Stimulated activated CD8-positive, alpha-beta memory T cell treated with anti-CD3 and anti-CD28 coated beads, Interleukin-12 subunit alpha, Interleukin-12 subunit beta, amount 100 ng/mL, for 4 hours (primary cell): Measurements from ENCODE around the gene PI4KA.
"Not testable (repeated sequence)": the region's sequence is repeated elsewhere in the genome, so short reads cannot be mapped to it uniquely, and the experiment has no call there.

Experiments used
- DNase-seq: peaks from one replicate; pipeline ENCODE4 v3.0.0-alpha.2; 2020; ENCODE audit warnings: low read depth

PI4KA gene

DNA sequence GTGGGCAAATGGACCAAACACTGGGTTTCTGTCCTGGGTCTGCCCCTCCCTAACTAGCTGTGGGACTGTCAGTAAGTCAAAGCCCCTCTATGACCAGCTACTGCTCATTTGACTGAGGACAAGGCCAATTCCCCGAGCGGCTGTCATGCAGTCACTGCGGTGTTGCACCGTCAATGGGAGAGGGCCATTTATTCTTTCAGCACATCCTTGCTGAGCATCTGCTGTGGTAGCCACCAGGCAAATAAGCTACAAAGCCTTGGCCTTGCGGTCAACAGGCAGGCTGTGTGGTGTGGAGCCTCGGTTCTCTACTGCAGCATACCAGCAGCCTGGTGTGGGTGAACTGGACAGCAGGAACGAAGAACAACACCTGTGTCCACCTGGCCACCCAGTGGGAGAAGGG lies 110.5 kb downstream of the PI4KA start:
- no peak for DNase-seq

- DNase-seq = no peak
Observed at GRCh38 chr22:20747223-20747622, 111.4 kb downstream of the PI4KA start.

GRCh38 chr22:20746431-20747189 lies 112.0 kb downstream of the PI4KA start:
- no peak for DNase-seq

- DNase-seq = no peak
Observed at GRCh38 chr22:20745119-20745518, 113.5 kb downstream of the PI4KA start.

DNA sequence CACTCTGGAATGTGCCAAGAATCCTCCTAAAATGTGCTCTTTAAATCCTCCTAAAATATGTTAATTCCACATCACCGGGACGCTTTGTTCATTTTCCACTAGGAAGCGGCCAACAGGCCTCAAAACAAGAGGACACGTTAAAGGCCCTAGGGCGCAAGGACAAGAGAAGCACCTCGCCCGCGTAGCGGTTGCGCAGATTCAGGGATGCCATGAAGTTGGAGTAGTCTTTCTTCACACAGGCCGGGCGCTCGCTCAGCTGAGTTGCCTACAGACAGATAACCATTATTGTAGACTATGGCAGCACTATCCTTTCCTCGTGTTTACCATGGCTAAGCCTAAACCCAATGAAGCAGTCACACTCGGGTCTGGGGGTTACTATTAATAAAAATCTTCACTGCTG lies 114.2 kb downstream of the PI4KA start:
- DNase-seq = no peak

DNA sequence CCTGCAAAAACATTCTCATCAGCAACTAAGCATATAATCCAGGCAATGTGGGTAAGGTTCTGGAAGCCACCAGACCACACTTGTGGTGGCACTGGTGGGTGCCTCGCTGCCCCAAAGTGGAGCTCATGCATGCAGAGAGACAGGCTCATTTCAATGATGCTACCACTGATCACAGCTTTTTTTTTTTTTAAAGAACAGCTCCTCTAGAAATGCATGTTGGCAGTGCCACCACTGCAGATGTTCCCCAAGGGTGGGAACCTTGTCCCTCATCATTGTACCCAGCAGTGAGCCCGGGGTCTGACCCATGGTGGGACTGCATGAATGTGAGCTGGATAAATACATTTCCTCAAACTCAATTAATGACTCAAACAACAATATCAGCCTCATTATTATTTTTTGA lies 115.8 kb downstream of the PI4KA start:
- no peak for DNase-seq

DNA sequence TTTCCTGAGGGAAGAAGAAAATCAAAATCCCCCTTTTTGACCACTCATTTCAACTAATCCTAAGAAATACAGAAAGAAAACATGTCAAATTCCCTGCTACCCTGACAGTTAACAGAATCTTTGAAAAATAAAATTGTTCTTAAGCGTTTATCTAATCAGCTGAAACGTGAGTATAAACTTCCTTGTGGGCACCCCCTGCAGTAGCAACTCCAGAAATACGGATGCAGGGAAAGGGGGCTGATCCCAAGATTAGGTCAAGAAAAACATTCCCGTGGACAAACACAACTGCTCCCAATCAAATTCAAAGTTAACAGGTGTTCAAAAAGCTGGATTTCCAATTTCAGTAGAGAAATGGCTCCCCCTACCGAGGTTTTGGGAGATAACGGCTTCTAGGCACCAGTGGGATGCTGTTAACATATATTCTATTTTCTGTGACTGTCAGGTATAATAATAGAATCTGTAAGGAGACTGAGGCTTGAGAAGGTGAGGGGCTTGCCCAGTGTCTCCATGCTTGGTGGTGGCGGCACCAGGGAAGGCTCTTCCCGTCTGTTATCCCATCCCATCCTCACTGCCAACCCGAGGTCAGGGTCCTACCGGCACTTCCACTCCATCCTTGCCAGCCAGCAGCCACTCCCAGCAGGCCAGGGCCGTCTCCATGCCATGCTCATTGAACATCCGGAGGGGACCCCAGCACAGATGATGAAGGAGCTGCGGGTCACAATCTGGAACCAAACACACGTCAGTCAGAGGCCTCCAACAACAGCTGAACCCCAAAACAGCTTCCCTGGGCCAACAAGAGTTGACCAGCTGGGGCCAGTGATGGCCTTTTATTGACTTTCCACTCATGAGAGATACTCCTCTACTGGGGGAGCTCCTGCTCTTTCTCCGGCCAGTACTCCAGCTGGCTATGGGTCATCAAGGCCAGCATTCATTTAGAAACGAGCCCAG lies 116.7 kb downstream of the PI4KA start:
- DNase-seq = no peak

GRCh38 chr22:20741008-20741633 lies 117.5 kb downstream of the PI4KA start:
- no peak for DNase-seq

DNA sequence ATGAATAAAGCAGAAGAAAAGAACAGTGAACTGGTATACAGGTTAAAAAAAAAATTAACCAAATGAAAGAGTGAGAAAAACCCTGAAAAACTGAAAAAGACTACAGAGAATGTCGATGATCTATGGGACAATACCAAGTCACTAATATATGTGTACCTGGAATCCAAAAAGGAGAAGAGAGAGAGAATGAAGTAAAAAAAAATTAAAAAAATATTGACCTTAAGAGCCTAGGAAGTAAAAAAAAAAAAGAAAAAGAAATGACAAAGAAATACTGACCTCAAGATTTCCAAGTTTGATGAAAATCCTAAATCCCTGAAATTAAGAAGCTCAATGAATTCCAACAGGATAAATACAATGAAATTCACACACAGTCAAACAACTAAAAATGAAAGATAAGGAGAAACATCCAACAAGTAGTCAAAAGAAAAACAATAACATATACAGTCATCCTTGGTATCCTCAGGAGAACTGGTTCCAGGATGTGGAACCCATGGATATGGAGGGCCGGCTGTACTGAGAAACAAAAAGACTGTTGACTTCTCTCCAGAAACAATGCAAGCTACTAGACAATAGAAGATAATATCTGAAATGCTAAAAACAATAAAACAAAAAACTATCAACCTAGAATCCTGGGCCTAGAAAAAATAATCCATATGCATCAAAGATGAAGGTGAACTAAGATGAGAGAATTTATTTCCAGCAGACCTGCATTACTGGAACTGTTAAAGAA lies 118.2 kb downstream of the PI4KA start:
- DNase-seq = no peak

DNA sequence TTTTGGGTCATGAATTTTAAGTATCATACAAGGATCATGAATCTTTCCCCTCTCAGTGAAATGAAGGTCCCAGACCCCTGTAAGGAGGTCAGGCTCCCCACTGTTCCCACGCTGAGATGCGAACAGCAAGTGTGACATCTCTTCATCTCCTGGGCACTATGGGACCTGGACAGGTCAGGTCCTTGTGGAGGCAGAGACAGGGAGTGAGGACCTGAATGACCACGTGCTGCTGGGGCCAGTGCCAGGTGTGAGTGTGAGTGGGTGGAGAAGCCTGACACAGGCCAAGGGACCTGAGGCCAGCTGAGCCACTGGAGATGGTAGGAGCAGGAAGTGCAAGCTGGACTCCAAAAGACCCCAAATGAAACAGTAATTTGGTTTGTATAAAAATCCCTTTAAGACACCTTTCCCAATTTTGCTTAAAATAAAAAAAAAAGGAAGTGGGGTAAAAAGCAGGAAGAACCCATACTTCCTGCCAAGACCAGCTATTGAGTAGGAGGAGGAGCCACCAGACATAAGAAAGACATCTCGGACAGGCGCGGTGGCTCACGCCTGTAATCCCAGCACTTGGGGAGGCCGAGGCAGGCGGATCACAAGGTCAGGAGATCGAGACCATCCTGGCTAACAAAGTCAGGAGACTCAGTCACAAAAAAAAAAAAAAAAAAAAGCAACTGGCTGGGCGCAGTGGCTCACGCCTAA lies 120.1 kb downstream of the PI4KA start:
- no peak for DNase-seq

- not testable (repeated sequence) for DNase-seq
Observed at GRCh38 chr22:20736891-20737290, 121.7 kb downstream of the PI4KA start.

- not testable (repeated sequence) for DNase-seq
Observed at GRCh38 chr22:20735356-20736162, 123.1 kb downstream of the PI4KA start.

GRCh38 chr22:20732431-20732830 lies 126.2 kb downstream of the PI4KA start:
- DNase-seq = not testable (repeated sequence)

GRCh38 chr22:20729194-20729593 lies 129.4 kb downstream of the PI4KA start:
- no peak for DNase-seq

DNA sequence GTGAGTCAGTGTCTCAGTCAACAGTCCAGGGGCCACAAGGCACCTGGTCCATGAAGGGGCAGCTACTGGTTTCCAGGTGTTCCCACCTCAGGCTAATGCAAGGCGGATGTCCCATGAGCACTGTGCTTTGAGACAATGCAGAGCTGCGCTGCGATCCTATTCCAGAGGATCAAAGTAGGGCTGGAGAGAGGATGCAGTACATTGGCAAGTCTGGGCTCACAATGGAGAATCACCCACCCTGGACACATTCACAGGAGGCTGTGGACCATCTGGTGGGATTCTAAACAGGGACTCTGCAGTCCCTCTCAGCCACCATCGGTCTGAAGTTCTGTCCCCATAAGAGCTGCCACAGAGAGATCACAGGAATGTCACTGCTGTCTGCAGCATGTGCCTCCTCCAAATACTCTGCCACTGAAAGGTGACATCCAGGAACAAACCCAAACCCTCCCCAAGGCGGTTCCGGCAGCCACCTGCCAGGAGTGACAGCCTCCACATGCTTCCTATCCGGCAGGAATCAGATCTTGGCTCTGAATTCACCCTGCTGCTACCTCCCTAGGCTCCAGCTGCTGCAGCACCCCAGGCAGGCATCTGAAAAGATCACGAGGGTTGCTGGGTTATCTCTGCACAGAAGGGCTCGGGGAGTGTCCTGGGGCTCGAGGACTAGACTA lies 130.0 kb downstream of the PI4KA start:
- no peak for DNase-seq

GRCh38 chr22:20727118-20728015 lies 131.2 kb downstream of the PI4KA start:
- DNase-seq = no peak

- no peak for DNase-seq
Observed at GRCh38 chr22:20725987-20726558, 132.5 kb downstream of the PI4KA start.

- no peak for DNase-seq
Observed at GRCh38 chr22:20724676-20725454, 133.7 kb downstream of the PI4KA start.
